HTERT RPE-1 (cell line): ENCODE data around the gene CMYA5.

ENCODE experiments used
- in situ Hi-C: fragments of 300-500 bp; cut with MboI; formaldehyde crosslinking; loops from 4 replicates; pipeline ENCODE4 v1.14.3; 2020; ENCODE audit warnings: low sequenced_read_pairs

CMYA5 gene

GRCh38 chr5:79793304-79793703, 103.7 kb downstream of the CMYA5 start:
- in situ Hi-C loops = no loop called here

- in situ Hi-C loops = no loop called here
These were observed 104.1 kb downstream of the CMYA5 start for GRCh38 chr5:79793722-79794121.

GRCh38 chr5:79794347-79794746, 104.7 kb downstream of the CMYA5 start:
- in situ Hi-C loops = no loop called here

- in situ Hi-C loops = no loop called here
These were observed 106.2 kb downstream of the CMYA5 start for GRCh38 chr5:79795764-79796398.

GRCh38 chr5:79798893-79799590, 109.4 kb downstream of the CMYA5 start:
- in situ Hi-C loops = no loop called here

- in situ Hi-C loops = no loop called here
These were observed 111.6 kb downstream of the CMYA5 start for GRCh38 chr5:79800979-79801827.

- in situ Hi-C loops = no loop called here
These were observed 112.8 kb downstream of the CMYA5 start for GRCh38 chr5:79802406-79802805.

GRCh38 chr5:79803007-79803406, 113.4 kb downstream of the CMYA5 start:
- in situ Hi-C loops = no loop called here

- in situ Hi-C loops = no loop called here
These were observed 117.1 kb downstream of the CMYA5 start for GRCh38 chr5:79806741-79807140.

GRCh38 chr5:79809743-79810142, 120.1 kb downstream of the CMYA5 start:
- in situ Hi-C loops = no loop called here

- in situ Hi-C loops = no loop called here
These were observed 121.4 kb downstream of the CMYA5 start for GRCh38 chr5:79811081-79811480.

GRCh38 chr5:79811904-79812303, 122.3 kb downstream of the CMYA5 start:
- in situ Hi-C loops = no loop called here

GRCh38 chr5:79814699-79815098, 125.1 kb downstream of the CMYA5 start:
- in situ Hi-C loops = no loop called here

- in situ Hi-C loops = no loop called here
These were observed 126.4 kb downstream of the CMYA5 start for GRCh38 chr5:79816014-79816413.

- in situ Hi-C loops = no loop called here
These were observed 131.0 kb downstream of the CMYA5 start for GRCh38 chr5:79820648-79821047.

- in situ Hi-C loops = no loop called here
These were observed 134.8 kb downstream of the CMYA5 start for GRCh38 chr5:79824444-79824843.

- in situ Hi-C loops = no loop called here
These were observed 136.2 kb downstream of the CMYA5 start for GRCh38 chr5:79825802-79826201.

GRCh38 chr5:79827159-79827629, 137.6 kb downstream of the CMYA5 start:
- in situ Hi-C loops = no loop called here

GRCh38 chr5:79829260-79829659, 139.6 kb downstream of the CMYA5 start:
- in situ Hi-C loops = no loop called here

- in situ Hi-C loops = no loop called here
These were observed 142.0 kb downstream of the CMYA5 start for GRCh38 chr5:79831381-79832309.

- in situ Hi-C loops = no loop called here
These were observed 143.3 kb downstream of the CMYA5 start for GRCh38 chr5:79832911-79833310.
